Uterus (tissue), 4 donors: Measurements from ENCODE around the gene CDX1. TPM values are rescaled to one million over a fixed set of nuclear protein-coding genes. Genes with fewer than 3 reads are reported as not detected.
A peak's percentile ranks its signal among the peaks of the same experiment; 100 is the strongest.

Experiments used
- DNase-seq, 2 donors: peaks; one replicate each; pipeline ENCODE4 v3.0.0-alpha.2; 2019 to 2020
- H3K27ac ChIP-seq, 2 donors: fragments of 200-600 bp; sonication (generic); 1 replicate in 1 of 2; 2 replicates in 1 of 2; pipeline ENCODE4 v1.5.1; 2016 to 2018
- H3K27me3 ChIP-seq, 2 donors: fragments of 200-600 bp; sonication (generic); one replicate each; pipeline ENCODE4 v1.5.1; 2018 to 2019; ENCODE audit warnings: control low read depth in 1 of 2
- H3K36me3 ChIP-seq, 2 donors: fragments of 200-600 bp; sonication (generic); one replicate each; pipeline ENCODE4 v1.5.1; 2019; ENCODE audit warnings: control low read depth in 1 of 2
- H3K4me1 ChIP-seq, 2 donors: fragments of 200-600 bp; sonication (generic); one replicate each; pipeline ENCODE4 v1.5.1; 2018 to 2019; ENCODE audit warnings: control low read depth in 1 of 2
- H3K4me3 ChIP-seq, 2 donors: fragments of 200-600 bp; sonication (generic); 1 replicate in 1 of 2; 2 replicates in 1 of 2; pipeline ENCODE4 v1.5.1; 2018 to 2019; ENCODE audit warnings: mild to moderate bottlenecking in 1 of 2
- H3K9me3 ChIP-seq, 2 donors: fragments of 200-600 bp; sonication (generic); one replicate each; pipeline ENCODE4 v1.5.1; 2019; ENCODE audit warnings: control low read depth in 1 of 2
- POLR2A ChIP-seq, 2 donors: fragments of 450-650 bp; IDR thresholded peaks; one replicate each; pipeline ENCODE4 v1.6.1; 2016; ENCODE audit warnings: antibody characterized with exemption in 2 of 2, mild to moderate bottlenecking in 1 of 2, moderate library complexity in 1 of 2
- intact Hi-C: fragments of 100-400 bp; cut with DNase I; formaldehyde crosslinking; loops from one replicate; pipeline ENCODE4 v1.15.1; 2023; ENCODE audit warnings: low total_unique reads
- total RNA-seq, 4 donors: library from RNA; depleted of rRNA in 3 of 4; stranded (reverse); fragments of >200 nt in 3 of 4; gene quantifications; one replicate each; pipeline versions ENCODE4 v1.1.0 to v1.2.4, GENCODE V29; 2014 to 2023
- TF ChIP-seq, protein P1 (sequence below), 4 experiments: fragments of 200-600 bp in 2 of 4; fragments of 450-650 bp in 2 of 4; sonication (generic) in 2 of 4; IDR thresholded peaks; one replicate each; pipeline ENCODE4 v1.5.1; 2016 to 2019; ENCODE audit warnings: antibody characterized with exemption in 4 of 4, mild to moderate bottlenecking in 2 of 4, moderate library complexity in 1 of 4
- donor health status: DM: yes; HTN: yes; CAD: no.

Gene CDX1
- total RNA-seq, 4 donors from 2014 or later, result 0.29 to 0.77 (median 0.38) TPM

DNA sequence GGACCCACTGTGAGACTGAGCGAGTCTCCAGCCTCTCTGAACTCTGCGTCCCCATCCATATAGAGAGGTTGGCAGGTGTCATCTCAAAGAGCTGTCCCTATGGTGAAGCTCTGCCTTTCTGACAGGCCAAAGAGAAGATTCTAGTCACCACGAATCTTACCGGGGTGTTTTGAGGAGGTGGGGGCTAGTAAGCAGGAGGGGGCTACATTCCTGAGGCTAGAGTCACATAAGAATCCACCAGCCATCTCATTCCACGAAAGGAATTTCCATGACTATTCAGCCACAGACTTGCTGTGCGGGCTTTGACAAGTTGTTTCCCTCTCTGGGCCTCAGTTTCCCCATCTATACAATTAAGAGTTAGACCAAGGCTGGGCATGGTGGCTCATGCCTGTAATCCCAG lies 27.2 kb upstream of the CDX1 start:
- DNase-seq, result no peak
- Histone ChIP-seq H3K4me1 (peaks cover 53 to 70% of the 10 kb centered on the region in 2 donors), H3K27ac (peak overlapping the region; percentile 97 to 99), H3K9me3 (no peaks in the 10 kb centered on the region), H3K27me3 (no peaks in the 10 kb centered on the region), H3K4me3 (no peak overlapping the region), H3K36me3 (no peaks in the 10 kb centered on the region)
- TF ChIP-seq, protein P1, sequence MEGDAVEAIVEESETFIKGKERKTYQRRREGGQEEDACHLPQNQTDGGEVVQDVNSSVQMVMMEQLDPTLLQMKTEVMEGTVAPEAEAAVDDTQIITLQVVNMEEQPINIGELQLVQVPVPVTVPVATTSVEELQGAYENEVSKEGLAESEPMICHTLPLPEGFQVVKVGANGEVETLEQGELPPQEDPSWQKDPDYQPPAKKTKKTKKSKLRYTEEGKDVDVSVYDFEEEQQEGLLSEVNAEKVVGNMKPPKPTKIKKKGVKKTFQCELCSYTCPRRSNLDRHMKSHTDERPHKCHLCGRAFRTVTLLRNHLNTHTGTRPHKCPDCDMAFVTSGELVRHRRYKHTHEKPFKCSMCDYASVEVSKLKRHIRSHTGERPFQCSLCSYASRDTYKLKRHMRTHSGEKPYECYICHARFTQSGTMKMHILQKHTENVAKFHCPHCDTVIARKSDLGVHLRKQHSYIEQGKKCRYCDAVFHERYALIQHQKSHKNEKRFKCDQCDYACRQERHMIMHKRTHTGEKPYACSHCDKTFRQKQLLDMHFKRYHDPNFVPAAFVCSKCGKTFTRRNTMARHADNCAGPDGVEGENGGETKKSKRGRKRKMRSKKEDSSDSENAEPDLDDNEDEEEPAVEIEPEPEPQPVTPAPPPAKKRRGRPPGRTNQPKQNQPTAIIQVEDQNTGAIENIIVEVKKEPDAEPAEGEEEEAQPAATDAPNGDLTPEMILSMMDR (IDR thresholded peaks at IDR 0.05), result no peak
- no peak for TF ChIP-seq POLR2A (IDR thresholded peaks at IDR 0.05)
- intact Hi-C loops, result no loop called here

DNA sequence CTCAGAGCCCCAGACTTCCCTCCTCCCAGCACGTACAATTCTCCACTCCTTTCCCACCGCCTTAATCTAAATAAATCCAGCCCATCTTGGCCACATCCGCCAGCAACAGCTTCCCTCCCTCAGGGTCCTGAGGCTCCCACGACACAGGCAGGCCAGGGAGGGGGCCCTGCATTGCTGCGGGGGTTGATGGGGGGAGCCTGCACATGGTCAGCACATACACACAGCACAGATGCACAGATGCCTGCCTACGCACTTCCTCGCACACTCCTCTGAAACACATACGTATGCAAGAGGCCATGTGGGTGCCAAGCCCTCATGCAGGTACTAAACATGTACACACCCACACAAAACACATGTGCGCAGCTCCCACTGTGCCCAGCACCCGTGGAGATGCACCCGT lies 25.7 kb upstream of the CDX1 start:
- Histone ChIP-seq H3K4me1 (peaks cover 52 to 66% of the 10 kb centered on the region in 2 donors), H3K27ac (peak overlapping the region; percentile 97 to 99), H3K4me3 (no peak overlapping the region), H3K36me3 (no peaks in the 10 kb centered on the region), H3K9me3 (no peaks in the 10 kb centered on the region), H3K27me3 (no peaks in the 10 kb centered on the region)
- TF ChIP-seq, protein P1 (IDR thresholded peaks at IDR 0.05), result no peak
- no peak for TF ChIP-seq POLR2A (IDR thresholded peaks at IDR 0.05)
- no peak for DNase-seq
- intact Hi-C loops, result no loop called here

DNA sequence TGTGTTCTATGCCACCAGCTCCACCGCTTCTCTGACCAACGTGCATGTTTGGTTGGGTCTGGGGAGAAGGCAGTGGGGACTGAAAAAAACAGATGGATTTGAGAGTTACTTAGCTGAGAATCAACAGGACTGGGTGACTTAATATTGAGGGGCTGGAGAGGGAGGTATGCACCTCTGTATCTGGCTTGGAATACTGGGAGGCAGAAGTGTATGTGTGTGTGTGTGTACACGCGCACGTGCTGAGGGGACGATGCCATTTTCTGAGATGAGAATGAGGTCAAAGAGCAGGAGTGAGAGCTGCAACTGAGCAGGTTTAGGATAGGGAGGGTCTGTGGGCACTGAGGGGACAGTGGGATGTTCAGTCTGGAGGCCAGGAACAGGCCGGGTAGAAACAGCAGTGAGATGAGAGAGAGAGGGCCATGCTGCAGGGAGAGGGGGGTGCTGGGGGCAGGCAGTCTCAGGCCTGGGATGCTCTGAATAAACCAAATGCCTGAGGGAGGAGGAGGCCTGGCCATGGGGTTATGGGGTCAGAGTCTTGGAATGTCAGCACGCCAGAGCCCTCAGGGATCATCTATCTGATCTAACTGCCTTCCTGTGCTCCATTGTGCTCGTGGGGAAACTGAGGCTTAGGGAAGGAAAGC lies 24.9 kb upstream of the CDX1 start:
- intact Hi-C loops, result no loop called here
- H3K36me3 ChIP-seq, result no peaks in the 10 kb centered on the region
- H3K27me3 ChIP-seq, result no peaks in the 10 kb centered on the region
- TF ChIP-seq POLR2A (IDR thresholded peaks at IDR 0.05), result no peak
- TF ChIP-seq, protein P1 (IDR thresholded peaks at IDR 0.05), result no peak
- no peak overlapping the region for H3K4me3 ChIP-seq
- peak overlapping the region; percentile 97 to 99 for H3K27ac ChIP-seq
- H3K4me1 ChIP-seq, result peaks cover 53 to 57% of the 10 kb centered on the region in 2 donors
- DNase-seq, result no peak
- no peaks in the 10 kb centered on the region for H3K9me3 ChIP-seq

DNA sequence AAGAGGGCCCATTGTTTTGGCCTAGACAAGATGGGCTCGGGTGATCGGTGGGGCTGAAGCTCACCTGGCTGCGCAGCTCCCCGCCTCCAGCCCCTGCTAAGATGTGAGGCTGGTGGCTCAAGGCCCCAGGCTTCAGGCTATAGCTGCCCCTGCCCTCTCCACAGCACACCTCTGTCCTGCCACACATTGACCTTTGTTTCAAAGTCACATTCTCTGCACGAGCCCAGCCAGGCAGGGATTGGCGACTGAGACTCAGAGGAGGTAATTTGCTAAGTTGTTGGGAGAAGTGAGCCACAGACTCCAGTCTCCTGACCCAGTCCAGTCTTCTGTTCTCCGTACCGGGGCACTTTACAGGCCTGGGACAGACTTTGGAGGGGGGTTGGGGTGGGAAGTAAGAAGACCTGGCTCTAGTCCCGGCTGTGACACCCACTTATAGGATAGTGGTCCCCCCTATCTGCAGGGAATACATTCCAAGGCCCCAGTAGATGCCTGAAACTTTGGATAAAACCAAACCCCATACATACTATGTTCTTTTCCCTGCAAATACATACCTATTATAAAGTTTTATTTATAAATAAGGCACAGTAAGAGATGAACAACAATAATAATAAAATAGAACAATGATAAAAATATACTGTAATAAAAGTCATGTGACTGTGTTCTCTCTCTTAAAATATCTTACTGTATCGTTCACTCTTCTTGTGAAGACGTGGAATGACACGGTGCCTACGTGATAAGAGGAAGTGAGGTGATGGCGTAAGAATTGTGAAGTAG lies 24.2 kb upstream of the CDX1 start:
- no peaks in the 10 kb centered on the region for H3K27me3 ChIP-seq
- no peak overlapping the region for H3K4me3 ChIP-seq
- TF ChIP-seq, protein P1 (IDR thresholded peaks at IDR 0.05), result no peak
- no peak for TF ChIP-seq POLR2A (IDR thresholded peaks at IDR 0.05)
- H3K9me3 ChIP-seq, result no peaks in the 10 kb centered on the region
- intact Hi-C loops, result no loop called here
- H3K36me3 ChIP-seq, result no peaks in the 10 kb centered on the region
- H3K4me1 ChIP-seq, result peaks cover 54 to 56% of the 10 kb centered on the region in 2 donors
- no peak for DNase-seq
- peak overlapping the region; percentile 97 to 99 for H3K27ac ChIP-seq

DNA sequence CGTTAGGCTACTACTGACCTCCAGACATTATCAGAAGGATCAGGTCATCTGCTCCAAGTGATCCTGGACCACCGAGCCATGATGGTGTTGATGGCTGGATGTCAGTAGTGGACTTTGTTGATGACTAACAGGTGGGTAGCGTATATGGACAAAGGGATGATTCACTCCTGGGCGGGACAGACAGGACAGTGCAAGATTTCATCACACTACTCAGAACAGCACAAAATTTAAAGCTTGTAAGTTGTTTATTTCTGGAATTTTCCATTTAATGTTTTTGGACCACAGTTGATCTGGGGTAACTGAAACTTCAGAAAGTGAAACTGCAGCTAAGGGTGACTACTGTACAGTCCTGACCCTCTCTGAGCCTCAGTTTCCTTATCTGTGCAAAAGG lies 23.6 kb upstream of the CDX1 start:
- H3K9me3 ChIP-seq, result no peaks in the 10 kb centered on the region
- H3K36me3 ChIP-seq, result no peaks in the 10 kb centered on the region
- H3K27ac ChIP-seq, result peak overlapping the region; percentile 97 to 99
- peaks cover 51 to 55% of the 10 kb centered on the region in 2 donors for H3K4me1 ChIP-seq
- no peaks in the 10 kb centered on the region for H3K27me3 ChIP-seq
- intact Hi-C loops, result no loop called here
- TF ChIP-seq POLR2A (IDR thresholded peaks at IDR 0.05), result peak in 1 of 2 donors; percentile 0
- TF ChIP-seq, protein P1 (IDR thresholded peaks at IDR 0.05), result no peak
- DNase-seq, result peak; percentile 69 to 89
- peak overlapping the region in 1 of 2 donors; percentile 24 for H3K4me3 ChIP-seq
